Smooth muscle cell (in vitro differentiated cells): ENCODE data around the gene NUDT12. TPM values are rescaled to one million over a fixed set of nuclear protein-coding genes. Genes with fewer than 3 reads are reported as not detected.

ENCODE experiments used
- DNase-seq: peaks from one replicate; lab custom pipeline; 2025; ENCODE audit not compliant: unreplicated experiment; lab: John Stamatoyannopoulos, UW
- H2AFZ ChIP-seq: fragments of 200-600 bp; sonication (generic); 2 replicates; pipeline ENCODE4 v1.6.0; 2016; ENCODE audit warnings: antibody characterized with exemption, low read depth, mild to moderate bottlenecking
- H3F3A ChIP-seq: fragments of 200-600 bp; sonication (generic); 2 replicates; pipeline ENCODE4 v1.6.0; 2017; ENCODE audit warnings: antibody characterized with exemption, low read depth
- H3K27ac ChIP-seq: fragments of 200-600 bp; sonication (generic); 2 replicates; pipeline ENCODE4 v1.5.1; 2016; ENCODE audit warnings: low read depth, mild to moderate bottlenecking
- H3K27me3 ChIP-seq: fragments of 200-600 bp; sonication (generic); 2 replicates; pipeline ENCODE4 v1.6.1; 2016; ENCODE audit warnings: low read depth, mild to moderate bottlenecking
- H3K36me3 ChIP-seq: fragments of 200-600 bp; sonication (generic); 2 replicates; pipeline ENCODE4 v1.5.1; 2016; ENCODE audit warnings: low read depth
- H3K4me1 ChIP-seq: fragments of 200-600 bp; sonication (generic); 2 replicates; pipeline ENCODE4 v1.5.1; 2016; ENCODE audit warnings: low read depth
- H3K4me2 ChIP-seq: fragments of 200-600 bp; sonication (generic); 2 replicates; pipeline ENCODE4 v1.6.0; 2016; ENCODE audit warnings: mild to moderate bottlenecking
- H3K4me3 ChIP-seq: fragments of 200-600 bp; sonication (generic); 2 replicates; pipeline ENCODE4 v1.5.1; 2016; ENCODE audit warnings: mild to moderate bottlenecking
- H3K79me2 ChIP-seq: fragments of 200-600 bp; sonication (generic); 2 replicates; pipeline ENCODE4 v1.6.0; 2016; ENCODE audit warnings: low read depth, mild to moderate bottlenecking
- H3K9ac ChIP-seq: fragments of 200-600 bp; sonication (generic); 2 replicates; pipeline ENCODE4 v1.6.0; 2016; ENCODE audit warnings: low read depth
- H3K9me3 ChIP-seq: fragments of 200-600 bp; sonication (generic); replicated peaks from 2 replicates; pipeline ENCODE4 v1.5.1; 2016; ENCODE audit warnings: low read depth
- H4K20me1 ChIP-seq: fragments of 200-600 bp; sonication (generic); 2 replicates; pipeline ENCODE4 v1.6.0; 2016; ENCODE audit warnings: low read depth
- WGBS: methylation state at CpG from one replicate; pipeline ENCODE4 v1.1.7; 2016; ENCODE audit warnings: low lambda C conversion rate; 5-methylcytosine and 5-hydroxymethylcytosine counted together
- polyA plus RNA-seq: library from polyadenylated mRNA; unstranded; fragments of >200 nt; fragmentation: Nextera tagmentation; extraction: Ambion mirVana; gene quantifications from 2 replicates; pipeline ENCODE4 v1.2.1, GENCODE V29; 2016
- total RNA-seq: library from RNA; depleted of rRNA; stranded (reverse); fragments of >200 nt; gene quantifications from 2 replicates; pipeline ENCODE4 v1.2.3, GENCODE V29; 2014
- TF ChIP-seq, protein P1 (sequence below): fragments of 200-600 bp; sonication (generic); IDR thresholded peaks from 2 replicates; pipeline ENCODE4 v1.5.1; 2017; ENCODE audit warnings: borderline replicate concordance, mild to moderate bottlenecking, antibody characterized with exemption; ENCODE audit not compliant: insufficient read depth, poor library complexity, severe bottlenecking

The NUDT12 gene
- total RNA-seq (14.9 and 16.6 TPM in 2 replicates), polyA plus RNA-seq (6.5 and 6.7 TPM in 2 replicates)

DNA sequence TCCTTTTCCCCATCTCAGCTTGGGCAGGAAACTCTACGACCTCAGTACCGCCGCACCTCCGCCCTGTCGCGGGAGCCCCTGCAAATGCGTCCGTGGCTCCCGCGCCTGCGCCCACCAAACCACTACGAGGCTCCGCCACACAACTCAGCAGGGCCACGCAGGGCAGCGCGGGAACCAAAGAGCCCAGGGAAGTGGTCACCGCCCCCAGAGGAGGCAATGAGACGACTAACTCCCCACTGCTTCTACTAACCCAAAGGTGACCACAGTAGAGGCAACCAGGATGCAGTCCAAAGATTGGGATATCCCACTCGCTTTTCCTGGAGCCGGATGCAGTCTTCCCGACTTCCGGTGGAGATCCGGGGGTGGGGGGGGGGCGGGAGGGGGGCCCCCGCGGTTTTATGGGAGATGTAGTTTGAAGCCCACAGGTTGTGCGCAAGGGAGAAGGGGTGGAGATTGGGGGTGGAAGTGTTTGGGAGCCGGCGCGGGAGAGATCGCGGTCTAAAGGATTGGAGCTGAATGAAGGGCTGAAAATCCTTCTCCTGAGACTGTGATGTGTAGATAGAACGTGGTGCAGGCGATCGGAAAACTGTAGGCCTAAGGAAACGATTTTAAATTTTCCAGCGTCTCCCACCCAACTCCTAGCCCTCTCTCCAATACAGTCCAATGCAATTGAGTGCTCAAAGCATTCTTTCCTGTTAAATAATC lies at the start of gene NUDT12:
NUDT12 (minus strand) TSS at position 337 of the 705 bp plus-strand sequence. CDS start 2,541 bp downstream, outside the sequence.
- H3F3A ChIP-seq: no peaks in the 10 kb centered on the region
- H3K79me2 ChIP-seq: peaks cover 12% of the 10 kb centered on the region
- WGBS: under 1% methylated on average over 29 of the region's 37 CpGs
- H2AFZ ChIP-seq: peak within 1 kb of the TSS; percentile 97
- DNase-seq: peak; percentile 78
- H3K4me3 ChIP-seq: peak within 1 kb of the TSS; percentile 78
- TF ChIP-seq, protein P1, sequence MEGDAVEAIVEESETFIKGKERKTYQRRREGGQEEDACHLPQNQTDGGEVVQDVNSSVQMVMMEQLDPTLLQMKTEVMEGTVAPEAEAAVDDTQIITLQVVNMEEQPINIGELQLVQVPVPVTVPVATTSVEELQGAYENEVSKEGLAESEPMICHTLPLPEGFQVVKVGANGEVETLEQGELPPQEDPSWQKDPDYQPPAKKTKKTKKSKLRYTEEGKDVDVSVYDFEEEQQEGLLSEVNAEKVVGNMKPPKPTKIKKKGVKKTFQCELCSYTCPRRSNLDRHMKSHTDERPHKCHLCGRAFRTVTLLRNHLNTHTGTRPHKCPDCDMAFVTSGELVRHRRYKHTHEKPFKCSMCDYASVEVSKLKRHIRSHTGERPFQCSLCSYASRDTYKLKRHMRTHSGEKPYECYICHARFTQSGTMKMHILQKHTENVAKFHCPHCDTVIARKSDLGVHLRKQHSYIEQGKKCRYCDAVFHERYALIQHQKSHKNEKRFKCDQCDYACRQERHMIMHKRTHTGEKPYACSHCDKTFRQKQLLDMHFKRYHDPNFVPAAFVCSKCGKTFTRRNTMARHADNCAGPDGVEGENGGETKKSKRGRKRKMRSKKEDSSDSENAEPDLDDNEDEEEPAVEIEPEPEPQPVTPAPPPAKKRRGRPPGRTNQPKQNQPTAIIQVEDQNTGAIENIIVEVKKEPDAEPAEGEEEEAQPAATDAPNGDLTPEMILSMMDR: no peak
- no peaks in the 10 kb centered on the region for H4K20me1 ChIP-seq
- peak within 1 kb of the TSS; percentile 97 for H3K4me2 ChIP-seq
- peaks cover 9% of the 10 kb centered on the region for H3K4me1 ChIP-seq
- H3K27ac ChIP-seq: peak within 1 kb of the TSS; percentile 70
- no peaks in the 10 kb centered on the region for H3K27me3 ChIP-seq
- H3K9me3 ChIP-seq: no peaks in the 10 kb centered on the region
- H3K9ac ChIP-seq: peak within 1 kb of the TSS; percentile 57
- no peaks in the 10 kb centered on the region for H3K36me3 ChIP-seq

DNA sequence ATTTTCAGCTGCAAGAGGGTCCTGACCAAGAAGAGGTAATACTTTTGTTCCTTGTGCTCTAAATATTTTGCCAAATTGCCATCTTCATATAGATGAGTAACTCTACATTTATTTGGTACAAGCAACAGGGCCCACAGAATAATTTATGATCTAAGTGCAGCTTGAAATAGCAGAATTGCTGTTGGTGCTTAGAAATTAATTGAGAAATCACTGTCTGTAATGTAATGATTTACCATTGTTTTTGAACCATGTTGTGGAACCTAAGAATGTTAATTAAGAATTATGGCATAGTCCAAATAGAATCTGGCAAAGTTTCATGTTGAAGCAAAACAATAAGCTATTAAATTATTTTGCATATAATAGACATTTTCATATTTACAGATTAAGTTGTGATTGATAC lies 44.8 kb upstream of the NUDT12 start:
- H2AFZ ChIP-seq: no peak overlapping the region
- DNase-seq: no peak

DNA sequence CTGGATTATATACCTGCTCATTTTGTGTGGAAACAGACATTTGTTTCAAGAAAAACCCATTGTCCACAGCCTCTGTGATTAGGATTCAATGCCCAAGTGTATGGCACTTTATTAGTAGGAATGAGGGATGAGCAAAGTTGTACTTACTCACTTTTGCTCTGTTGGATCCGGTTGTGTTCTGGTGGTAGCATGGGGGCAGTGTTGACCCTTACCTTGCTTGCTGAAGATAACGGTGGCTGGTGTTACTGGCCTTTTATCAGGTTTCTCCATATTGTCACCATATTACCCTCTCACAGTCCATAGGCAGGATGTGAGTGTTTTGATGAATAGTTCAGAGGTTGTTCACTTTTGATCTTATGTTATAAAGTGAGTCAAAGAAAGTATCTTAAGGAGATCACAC lies 42.7 kb upstream of the NUDT12 start:
- Histone ChIP-seq H3F3A (no peaks in the 10 kb centered on the region), H3K4me1 (no peaks in the 10 kb centered on the region), H3K79me2 (no peaks in the 10 kb centered on the region), H4K20me1 (no peaks in the 10 kb centered on the region), H3K9me3 (no peaks in the 10 kb centered on the region), H3K4me3 (no peak overlapping the region), H3K27me3 (no peaks in the 10 kb centered on the region), H3K9ac (no peak overlapping the region), H3K27ac (no peak overlapping the region), H2AFZ (no peak overlapping the region), H3K4me2 (no peak overlapping the region), H3K36me3 (no peaks in the 10 kb centered on the region)
- DNase-seq: no peak
- WGBS: 85% methylated on average over 2 of the region's 2 CpGs
- TF ChIP-seq, protein P1: no peak

More for the DNA sequence above, 44.8 kb upstream of the NUDT12 start:
- Histone ChIP-seq H3K79me2 (no peaks in the 10 kb centered on the region), H3K36me3 (no peaks in the 10 kb centered on the region), H4K20me1 (no peaks in the 10 kb centered on the region), H3K27me3 (no peaks in the 10 kb centered on the region), H3F3A (no peaks in the 10 kb centered on the region), H3K4me1 (no peaks in the 10 kb centered on the region), H3K9ac (no peak overlapping the region), H3K4me2 (no peak overlapping the region), H3K4me3 (no peak overlapping the region), H3K9me3 (no peaks in the 10 kb centered on the region), H3K27ac (no peak overlapping the region)
- TF ChIP-seq, protein P1: no peak

DNA sequence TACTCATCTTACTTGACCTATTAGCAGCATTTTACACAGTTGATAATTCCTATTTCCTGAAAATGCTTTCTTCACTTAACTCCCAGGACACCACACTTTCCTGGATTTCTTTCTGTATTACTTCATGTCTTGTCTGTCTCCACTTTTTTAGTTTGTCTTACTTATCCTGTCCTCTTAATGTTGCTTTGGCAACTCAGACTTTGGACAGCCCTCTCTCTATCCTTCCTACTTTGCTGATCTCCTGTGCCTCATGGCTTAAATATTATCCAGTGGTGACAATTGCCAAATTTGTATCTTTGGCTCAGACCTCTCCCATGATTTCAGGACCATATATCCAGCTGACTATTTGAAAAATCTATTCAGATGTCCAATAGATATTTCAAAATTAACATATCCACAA lies 39.8 kb upstream of the NUDT12 start:
- Histone ChIP-seq H3K9ac (no peak overlapping the region), H3K27me3 (no peaks in the 10 kb centered on the region), H3K4me2 (no peak overlapping the region), H3F3A (no peaks in the 10 kb centered on the region), H3K9me3 (no peaks in the 10 kb centered on the region), H3K36me3 (no peaks in the 10 kb centered on the region), H4K20me1 (no peaks in the 10 kb centered on the region), H3K27ac (no peak overlapping the region), H2AFZ (no peak overlapping the region), H3K4me1 (no peaks in the 10 kb centered on the region), H3K79me2 (no peaks in the 10 kb centered on the region), H3K4me3 (no peak overlapping the region)
- TF ChIP-seq, protein P1: no peak
- no peak for DNase-seq
